Activated CD4-positive, alpha-beta T cell treated with anti-CD3 and anti-CD28 coated beads, Interleukin-10, Interleukin-2, amounts not matched to agents 100 ng/mL and 50 ng/mL, durations not matched to agents 16 hours and 8 hours (primary cell): ENCODE data around the gene RGS6.
A peak's percentile ranks its signal among the peaks of the same experiment; 100 is the strongest.

Experiments
- DNase-seq: peaks from one replicate; pipeline ENCODE4 v3.0.0-alpha.2; 2020

The RGS6 gene

DNA sequence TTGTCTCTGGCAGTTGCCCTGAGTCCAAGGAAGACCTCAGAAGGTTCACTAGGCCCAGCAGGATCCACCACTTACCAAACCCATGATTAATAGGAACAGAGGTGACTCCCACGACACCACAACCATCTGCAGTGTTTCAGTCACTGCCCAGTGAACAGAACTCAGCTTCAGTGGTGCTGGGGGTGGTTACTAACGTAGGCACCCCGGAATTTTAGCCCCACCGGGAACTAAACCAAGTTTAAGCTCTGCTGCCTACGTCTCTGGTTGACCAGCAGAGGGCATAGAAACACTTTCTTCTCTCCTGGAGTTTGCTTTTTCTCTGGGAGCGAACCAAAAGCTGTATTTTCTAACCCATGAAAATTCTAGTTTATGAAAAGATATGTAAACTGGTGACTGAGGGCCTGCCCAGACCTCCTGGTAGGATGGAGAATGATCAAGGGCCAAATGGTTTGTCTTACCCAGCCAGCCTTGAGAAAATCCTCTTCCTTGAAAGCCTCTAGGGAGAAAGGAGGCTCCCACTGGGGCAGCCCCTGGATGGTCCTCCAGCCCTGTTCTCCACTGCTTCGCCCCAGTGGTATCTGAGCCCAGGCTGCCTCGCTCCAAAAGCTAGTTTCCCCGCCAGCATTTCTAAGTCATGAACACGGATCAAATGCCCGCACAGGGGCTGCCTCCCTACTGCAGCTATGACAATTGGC, 581.9 kb downstream of the RGS6 start:
- DNase-seq: peak; percentile 51

- no peak for DNase-seq
Observed at GRCh38 chr14:72514660-72515025, 582.4 kb downstream of the RGS6 start.

DNA sequence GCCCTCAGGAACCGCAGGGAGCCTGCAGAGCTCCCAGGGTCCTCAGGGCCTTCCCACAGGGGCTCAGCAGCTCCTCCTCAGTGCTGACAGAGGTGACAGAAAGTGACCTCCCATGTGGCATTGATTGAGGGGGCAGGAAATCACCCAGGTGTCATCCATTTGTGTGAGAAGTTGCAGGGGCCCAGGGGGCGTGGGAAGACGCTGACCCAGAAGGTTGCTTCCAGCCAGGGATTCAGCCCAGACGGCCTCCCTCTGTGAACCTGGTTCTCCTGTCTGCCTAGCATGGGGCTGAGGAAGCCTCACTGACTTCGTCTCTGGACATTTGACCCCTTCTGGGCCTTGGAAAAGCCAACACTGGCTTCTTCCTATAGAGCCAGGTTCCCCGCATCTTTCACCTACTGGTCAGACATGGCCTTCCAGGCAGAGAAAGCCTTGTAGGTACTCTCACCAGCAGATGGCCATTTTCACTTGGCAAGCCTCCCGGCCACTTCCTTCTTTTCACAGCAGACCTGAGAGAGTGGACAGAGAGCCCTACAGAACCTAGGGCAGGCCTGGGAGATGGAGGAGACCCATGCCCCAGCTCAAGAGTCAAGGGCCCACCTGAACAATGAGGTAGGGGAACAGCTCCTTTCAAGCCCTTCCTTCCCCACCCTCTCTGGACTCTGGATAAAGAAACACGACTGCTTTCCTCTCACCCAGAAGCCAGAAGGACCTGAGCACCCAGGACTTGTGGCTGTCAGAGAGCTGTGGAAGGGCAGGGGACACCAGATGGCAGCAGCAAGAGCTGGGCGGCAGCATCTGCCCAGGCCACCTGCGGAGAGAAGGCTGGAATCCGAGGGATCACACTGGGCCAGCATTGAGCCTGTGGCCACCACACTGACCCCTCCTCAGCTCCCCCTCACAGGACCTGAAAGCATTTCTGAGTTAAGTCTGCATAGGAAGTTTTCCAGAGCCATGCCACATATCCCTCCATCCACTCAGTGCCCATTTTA, 583.8 kb downstream of the RGS6 start:
- DNase-seq: no peak

DNA sequence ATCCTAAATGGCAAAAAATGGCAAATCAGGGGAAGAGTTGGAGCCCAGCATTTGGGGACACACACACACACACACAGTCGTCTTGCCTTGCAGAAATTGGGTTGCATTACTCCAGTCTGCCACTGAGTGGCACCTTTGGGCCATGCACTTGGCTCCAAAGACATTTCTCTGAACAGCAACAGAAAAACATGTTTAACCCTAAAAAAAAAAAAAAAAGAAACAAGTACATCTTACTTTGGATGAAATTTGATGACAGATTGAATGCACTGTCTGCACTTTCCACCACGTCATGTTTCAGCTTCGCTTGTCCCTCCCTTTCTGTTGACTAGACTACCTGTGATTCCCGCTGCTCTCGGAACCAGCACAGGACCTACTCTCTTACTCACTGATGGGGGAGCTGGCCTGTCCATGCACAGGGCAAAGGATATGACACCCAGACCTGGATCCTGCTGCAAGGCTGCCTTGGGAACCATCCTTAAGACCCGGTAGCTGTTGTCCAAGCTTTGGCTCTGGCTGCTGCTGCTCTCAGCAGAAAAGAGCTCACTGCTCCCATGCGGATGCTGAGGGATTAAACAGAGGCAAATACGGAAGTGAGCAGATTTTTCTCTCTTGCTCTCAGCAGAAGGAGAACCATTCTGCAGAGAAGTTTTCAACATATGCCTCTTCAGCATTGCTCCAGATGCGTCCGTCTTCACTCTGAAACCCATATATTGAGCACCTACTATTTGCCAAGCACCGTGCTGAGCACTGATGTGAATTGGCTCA, 584.9 kb downstream of the RGS6 start:
- peak; percentile 85 for DNase-seq

- no peak for DNase-seq
Observed at GRCh38 chr14:72517736-72518135, 585.5 kb downstream of the RGS6 start.

DNA sequence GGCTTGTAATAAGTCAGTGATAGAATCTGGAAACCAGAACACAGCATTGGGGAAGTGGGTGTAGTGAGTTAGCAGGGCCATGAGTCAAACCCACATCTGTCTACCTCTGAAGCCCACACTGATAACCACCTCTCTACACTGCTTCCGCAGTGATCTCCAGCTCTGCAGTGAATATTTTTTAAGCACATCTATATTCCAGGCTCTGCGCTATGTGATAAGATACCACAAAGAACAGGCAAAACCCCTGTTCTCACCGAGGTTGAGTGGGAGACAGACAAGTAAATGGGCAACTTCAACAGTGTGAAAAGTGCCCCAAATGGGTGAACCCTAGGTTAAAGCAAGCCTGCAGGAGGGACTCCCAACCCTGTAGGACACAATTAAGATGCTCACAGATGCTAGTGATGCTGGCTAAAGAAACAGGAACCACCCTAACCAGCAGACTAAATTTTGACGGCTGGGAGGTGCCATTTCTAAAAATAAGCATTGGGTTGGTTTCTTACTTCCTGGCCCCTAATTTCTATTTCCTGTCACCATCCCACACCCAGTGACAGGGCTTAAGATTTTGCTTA, 586.7 kb downstream of the RGS6 start:
- DNase-seq: peak; percentile 84

DNA sequence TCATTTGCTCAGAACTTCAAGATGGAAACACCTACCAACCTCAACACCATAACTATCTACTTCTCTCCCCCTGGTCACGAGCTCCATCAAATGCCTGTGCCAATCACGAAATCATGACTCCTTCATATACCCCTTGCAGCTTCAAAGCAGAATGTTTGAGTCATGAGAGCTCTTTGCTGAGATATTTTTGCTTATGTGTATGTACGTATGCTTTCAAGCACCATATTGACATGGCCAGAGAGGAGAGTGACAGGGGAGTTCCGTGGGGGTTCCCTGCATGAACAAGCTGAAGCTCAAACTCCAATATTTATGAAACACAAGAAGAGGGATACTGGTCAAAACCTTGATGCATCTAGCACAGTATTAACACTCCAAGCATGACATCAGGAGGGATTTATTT, 587.3 kb downstream of the RGS6 start:
- peak; percentile 43 for DNase-seq

DNA sequence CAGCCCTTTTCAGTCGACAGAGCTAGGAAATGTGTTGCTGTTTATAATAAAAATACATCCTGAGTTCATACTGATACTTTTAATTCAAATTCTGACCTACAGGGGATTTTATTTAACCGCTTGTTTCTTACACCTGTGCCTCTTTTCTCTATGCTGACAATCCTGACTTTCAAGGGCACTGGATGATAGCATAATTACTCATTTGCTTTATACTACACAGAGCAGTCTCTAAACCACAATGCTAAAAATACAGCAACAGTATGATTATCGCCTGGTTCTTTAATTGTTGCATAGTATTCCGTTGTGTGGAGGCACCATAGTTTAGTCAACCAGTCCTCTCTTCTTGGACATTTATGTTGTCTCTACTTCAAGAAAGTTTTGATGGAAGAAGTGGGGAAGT, 588.8 kb downstream of the RGS6 start:
- DNase-seq: peak; percentile 59

GRCh38 chr14:72521968-72522741, 589.9 kb downstream of the RGS6 start:
- peak; percentile 44 for DNase-seq

- no peak for DNase-seq
Observed at GRCh38 chr14:72522847-72523246, 590.6 kb downstream of the RGS6 start.

DNA sequence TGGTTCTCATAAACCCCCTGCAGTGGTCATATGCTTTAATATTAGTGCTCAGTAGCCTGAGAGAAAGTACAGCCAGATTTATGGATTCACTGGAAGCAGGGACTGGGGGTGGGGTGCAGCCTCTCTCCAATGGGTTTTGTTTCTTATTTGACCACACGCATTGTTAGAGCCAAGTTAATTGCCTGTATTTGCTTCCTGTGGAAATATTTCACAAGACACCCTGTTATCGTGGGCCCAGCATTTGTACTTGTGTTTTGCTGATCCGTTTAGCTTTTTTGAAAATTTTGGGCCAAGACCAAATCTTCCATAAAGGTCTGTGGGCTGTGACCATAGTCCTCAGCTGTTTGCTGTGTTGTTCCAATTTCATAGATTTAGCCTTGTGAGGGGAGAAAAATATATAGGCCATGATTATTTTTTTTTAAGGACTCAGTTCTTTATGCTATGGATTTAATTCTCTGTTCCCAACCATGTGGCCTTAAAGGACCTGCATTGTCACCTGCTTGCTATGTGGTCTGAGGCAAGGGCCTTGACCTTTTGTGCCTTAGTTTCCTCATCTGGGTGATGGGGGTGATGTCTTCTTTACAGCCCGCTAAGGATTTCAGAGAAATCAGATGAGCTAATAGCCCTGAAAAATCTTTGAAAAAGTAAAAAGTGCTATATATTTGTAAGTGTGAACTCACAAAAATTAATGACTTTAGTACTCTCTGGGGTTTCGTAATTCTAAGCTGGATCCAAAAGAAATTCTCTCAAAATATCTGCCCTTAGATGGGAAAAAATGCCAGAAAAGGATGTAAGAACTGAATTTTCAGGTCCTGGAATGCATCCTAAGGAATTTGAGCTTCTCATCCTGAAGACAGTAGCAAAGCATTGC, 591.4 kb downstream of the RGS6 start:
- DNase-seq: no peak

- DNase-seq: no peak
Observed at GRCh38 chr14:72524295-72524629, 592.0 kb downstream of the RGS6 start.

DNA sequence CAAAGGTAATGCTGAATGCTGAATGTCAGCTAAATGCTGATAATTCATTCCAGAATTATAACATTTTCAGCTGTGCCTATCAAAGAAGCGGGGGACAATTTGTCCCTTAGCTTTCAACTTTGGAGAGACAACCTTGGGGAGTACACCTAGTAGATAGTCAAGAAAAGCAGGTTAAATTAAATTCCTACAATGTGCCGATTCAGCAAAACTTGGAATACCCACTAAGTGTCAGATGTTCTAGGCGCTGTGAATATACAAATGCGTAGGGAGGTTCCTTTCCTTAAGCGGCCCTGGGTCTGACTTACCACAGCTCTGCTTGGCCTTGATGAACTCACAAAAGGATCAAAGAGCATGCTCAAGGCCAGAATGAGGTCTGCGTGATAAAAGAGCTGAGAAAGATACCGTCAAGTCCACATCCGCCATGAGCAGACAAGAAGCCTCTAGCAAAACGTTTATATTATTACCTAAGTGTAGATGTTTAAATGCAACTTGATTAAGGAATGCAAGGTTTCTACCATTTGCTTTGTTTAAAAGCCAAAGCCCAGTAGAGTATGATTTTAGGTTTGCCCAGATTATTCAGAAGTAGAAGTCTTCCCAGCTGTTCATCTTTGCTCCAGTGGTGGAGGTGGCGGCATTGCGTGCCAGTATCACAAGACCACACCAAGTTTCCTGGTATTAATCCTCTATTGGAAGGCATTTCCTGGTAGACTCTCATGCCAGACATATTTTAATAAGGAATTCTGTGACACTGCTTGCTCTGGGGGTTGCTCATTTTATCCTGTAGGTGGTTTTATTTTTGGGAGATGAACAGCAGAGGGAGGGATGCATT, 593.1 kb downstream of the RGS6 start:
- DNase-seq: no peak

DNA sequence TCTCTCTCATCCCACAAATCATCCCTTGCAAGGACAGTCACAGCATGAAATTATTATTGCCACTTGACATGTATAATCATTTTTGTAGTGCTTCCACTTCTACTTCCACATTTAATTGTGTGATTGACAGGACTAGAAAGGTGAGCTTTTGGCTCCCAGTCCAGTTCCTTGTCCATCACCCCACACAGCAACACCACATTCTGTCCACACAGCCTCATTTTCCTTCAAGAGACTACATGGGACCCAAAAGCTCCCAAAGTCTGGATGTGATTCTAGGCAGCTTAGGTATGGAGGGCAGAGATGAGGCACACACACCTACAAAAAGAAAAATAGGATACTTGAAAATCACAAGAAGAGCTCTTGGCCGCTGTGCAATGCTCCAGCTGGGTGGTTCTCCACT, 595.4 kb downstream of the RGS6 start:
- no peak for DNase-seq

DNA sequence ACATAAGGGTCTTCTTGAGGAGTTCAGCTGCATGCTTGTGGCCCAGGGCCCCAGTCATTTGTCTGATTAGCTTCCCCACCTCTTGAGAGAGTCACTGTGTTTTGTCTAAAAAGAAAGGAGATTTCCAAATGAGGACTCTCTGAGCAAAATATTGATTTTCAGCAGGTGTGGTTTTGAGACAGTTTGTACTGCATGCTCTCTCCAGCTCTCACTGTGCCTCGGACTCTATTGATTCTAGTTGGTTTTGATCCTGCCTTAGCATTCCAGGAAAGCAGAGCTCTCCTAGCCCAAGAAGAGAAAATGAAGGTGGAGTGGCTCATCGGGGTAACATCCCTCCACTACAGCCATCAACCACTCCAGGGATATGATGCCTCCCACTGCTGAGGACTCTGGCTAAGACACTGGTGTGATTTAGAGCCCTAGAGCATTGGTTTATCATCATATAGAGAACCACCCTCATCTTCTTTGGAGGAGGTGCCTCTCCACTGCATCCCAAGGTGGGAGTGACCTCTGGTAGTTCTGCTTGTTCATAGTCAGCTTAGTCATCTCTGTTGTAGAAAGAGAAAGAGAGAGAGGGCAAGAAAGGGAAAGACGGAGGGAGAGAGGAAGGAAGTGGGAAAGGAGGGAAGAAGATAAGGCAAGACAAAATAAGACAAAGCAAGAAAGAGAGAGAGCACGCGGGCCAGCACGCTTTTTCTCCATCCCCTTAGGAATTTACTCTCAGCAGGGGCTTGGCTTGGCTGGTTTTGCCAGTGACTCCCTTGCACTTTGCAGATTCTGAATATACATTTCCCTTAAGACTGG, 596.0 kb downstream of the RGS6 start:
- DNase-seq: peak; percentile 28

GRCh38 chr14:72528863-72529175, 596.6 kb downstream of the RGS6 start:
- DNase-seq: no peak

- peak; percentile 17 for DNase-seq
Observed at GRCh38 chr14:72532686-72533454, 600.6 kb downstream of the RGS6 start.

DNA sequence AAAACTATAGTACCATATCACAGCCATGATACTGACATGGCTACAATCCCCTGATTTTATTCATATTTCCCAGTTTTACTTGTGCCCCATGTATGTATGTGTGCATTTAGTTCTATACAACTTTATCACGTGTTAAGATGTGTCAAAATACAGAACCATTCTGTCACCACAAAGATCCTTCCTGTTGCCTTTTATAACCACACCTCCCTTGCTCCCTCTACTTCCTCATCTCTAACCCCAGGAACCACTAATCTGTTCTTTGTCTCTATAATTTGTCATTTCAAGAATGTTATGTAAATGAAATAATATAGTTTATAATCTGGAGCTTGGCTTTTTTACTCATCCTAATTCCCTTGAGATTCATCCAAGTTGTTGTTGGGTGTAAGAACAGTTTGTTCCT, 603.3 kb downstream of the RGS6 start:
- DNase-seq: peak; percentile 70

DNA sequence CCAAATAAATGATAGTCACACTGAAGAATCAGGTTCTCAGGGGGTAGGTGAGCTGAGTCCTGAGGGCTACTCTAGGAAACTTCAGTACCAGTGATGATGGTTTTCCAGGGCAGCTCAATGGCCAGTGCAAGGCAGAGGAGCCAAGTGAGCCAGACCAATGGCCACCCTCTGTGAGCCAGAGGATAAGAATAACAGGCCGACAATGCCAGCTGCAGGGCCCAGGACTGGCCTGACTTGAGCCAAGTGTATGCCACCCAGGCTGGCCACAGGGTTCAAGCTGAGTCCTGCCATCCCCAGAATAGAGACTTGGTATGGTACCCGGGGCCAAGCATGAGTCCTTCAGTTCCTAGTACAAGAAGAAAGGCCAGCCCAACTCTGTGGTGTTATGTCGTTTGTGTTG, 606.2 kb downstream of the RGS6 start:
- no peak for DNase-seq
